GM11168 (cell line): Measurements from ENCODE around the gene PITHD1.
"Not testable (repeated sequence)": the region's sequence is repeated elsewhere in the genome, so short reads cannot be mapped to it uniquely, and the experiment has no call there.

Experiments used
- in situ Hi-C: fragments of 300-500 bp; cut with MboI; formaldehyde crosslinking; loops from one replicate; pipeline ENCODE4 v1.12.0; 2022; ENCODE audit warnings: low sequenced_read_pairs; ENCODE audit not compliant: unreplicated experiment

Gene PITHD1, protein sequence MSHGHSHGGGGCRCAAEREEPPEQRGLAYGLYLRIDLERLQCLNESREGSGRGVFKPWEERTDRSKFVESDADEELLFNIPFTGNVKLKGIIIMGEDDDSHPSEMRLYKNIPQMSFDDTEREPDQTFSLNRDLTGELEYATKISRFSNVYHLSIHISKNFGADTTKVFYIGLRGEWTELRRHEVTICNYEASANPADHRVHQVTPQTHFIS

GRCh38 chr1:23777979-23778814 is at the start of gene PITHD1:
PITHD1 (plus strand) TSS chr1:23778418; CDS start chr1:23778516, 98 bp downstream.
- in situ Hi-C loops = no loop called here

DNA sequence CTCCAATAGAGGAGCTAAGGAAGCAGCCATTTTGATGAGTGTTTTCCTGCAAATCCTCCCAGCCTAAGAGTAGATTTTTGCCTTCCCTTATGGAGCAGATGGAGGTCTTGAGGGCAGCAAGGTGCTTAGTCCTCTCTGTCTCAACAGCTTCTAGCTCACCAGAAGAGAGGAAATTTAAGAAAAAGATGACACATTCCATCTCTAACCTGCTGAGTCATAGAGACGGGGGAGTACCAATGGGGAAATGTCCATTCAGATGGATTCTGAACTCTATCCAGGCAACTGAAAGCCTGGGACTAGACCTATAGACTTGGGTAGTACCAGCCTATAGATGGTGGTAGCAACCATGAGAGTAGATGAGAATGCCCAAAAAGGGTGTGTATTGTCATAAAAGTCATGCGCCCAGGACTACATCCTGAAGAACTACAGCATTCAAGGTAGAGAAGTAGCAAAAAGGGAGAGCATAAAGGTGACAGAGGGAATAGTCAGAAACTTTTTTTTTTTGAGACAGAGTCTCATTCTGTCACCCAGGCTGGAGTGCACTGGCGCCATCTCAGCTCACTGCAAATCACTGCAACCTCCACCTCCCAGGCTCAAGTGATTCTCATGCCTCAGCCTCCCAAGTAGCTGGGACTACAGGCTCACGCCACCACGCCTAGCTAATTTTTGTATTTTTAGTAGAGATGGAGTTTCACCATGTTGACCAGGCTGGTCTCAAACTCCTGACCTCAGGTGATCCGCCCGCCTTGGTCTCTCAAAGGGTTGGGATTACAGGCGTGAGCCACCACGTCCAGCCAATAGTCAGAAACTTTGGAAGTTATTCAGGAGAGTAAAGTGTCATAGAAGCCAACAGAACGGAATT is 45.6 kb upstream of the PITHD1 start:
- in situ Hi-C loops = no loop called here

GRCh38 chr1:23733281-23733680 is 44.9 kb upstream of the PITHD1 start:
- in situ Hi-C loops = not testable (repeated sequence)

DNA sequence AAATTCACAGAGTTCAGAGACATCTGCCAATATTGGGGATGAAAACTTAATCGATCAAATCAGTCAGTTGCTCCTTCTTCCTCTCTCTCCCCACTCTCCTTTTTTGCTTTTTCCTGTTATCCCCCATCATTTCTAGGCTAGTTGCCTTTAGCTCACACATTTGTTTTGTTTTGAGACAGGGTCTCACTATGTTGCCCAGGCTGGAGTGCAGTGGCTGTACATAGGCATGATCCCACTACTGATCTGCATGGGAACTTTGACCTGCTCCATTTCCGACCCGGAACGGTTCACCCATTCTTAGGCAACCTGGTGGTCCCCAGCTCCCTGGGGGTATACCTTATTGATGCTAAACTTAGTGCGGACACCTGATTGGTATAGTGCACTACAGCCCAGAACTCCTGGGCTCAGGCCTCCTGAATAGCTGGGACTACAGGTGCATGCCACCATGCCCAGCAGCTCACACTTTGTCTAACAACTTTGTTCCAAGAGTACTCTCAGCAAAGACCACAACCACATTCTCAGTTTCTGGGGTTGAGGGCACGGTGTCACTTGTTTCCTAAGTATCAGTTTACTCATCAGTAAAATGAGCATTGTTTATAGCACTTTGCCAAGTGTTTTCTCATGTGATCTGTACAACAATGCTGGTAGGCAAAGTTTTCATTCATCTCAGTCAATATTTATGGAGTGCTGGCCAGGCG is 41.6 kb upstream of the PITHD1 start:
- in situ Hi-C loops = no loop called here

DNA sequence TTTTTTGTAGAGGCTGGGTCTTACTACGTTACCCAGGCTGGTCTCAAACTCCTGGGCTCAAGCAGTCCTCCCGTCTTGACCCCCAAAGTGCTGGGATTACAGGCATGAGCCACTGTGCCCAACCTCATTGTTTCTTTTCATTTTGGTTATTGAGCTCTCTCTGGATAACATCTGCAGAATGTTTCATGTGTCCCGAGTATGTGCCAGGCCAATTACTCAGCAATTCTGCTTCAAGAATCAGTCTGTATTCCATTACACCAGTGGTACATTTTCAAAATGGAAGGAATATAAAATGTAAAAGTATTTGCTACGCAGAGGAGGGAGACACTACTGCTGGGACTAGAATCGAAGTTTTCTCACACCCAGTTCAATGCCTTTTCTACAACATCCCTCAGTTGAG is 36.6 kb upstream of the PITHD1 start:
- in situ Hi-C loops = no loop called here

DNA sequence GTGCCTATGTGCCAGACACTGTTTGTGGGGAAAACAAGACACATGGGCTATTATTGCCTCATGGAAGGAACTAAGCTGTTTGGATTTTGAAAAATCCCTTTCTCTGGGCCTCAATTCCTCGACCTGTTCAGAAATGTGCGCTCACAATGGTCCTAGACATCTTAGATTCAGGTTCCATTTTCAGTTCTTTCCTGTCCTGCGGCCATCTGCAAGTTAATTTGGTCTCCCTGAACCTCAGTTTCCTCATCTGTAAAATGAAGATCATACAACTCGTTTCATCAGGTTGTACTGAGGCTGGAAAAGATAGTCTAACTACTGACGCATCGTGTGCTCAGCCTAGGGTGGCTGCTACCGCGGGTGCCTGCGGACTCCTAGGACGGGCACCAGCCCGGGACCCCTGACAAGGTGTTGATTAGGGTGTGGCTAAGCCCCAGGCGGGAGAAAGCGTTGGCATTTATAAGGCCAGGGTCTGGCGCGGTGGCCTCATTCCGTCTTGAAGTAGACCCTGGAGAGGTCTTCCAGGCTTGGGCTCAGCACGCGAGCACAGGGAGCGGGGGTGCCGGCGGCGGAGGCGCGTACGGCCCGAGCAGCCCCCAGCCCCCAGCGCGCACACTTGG is 35.4 kb upstream of the PITHD1 start:
- in situ Hi-C loops = no loop called here

DNA sequence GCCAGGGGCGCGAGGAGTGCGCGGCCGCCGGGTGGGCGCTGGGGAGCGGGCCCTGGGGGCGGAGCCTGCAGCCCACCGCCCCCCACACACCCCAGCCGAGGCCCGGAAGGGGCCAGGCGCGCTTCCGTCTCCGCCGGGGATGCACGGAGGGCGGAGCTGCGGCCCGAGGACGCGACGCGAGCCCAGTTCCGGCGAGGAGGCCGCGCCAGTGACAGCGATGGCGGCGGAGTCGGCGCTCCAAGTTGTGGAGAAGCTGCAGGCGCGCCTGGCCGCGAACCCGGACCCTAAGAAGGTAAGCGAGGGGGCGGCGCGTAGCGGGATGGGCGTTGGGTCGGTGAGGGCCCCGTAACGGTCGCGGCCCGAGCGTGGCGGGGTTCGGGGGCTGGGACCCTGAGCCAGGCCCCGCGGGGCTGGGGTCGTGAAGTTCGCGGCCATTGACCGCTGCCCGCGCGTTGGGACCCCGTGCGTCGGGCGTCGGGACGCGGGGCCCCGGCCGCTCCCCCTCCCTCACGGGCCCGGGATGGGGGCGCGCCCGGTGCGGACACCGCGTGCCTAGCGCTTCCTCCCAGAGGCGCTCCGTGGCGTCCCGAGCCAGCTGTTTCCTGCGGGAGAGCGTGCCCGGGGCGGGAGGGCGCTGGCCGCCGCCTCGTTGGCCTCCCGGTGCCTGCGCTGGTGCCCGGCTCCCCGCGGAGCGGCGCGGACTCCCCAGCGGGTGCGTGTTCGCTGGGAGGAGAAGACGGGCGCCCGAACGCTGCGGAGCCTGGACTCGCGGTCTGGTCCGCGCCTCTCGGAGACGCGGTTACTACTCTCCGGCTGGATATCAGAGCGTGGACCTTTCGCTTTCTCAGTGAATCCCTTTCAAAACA is 34.7 kb upstream of the PITHD1 start, which contains the start of gene ELOA:
Gene ELOA (plus strand): TSS at position 185 of the 866 bp plus-strand sequence. CDS start 33 bp downstream, at position 218.
- in situ Hi-C loops = no loop called here

- in situ Hi-C loops = no loop called here
These were observed 32.7 kb upstream of the PITHD1 start for GRCh38 chr1:23745515-23745914.

- in situ Hi-C loops = no loop called here
These were observed 30.2 kb upstream of the PITHD1 start for GRCh38 chr1:23748016-23748415.

GRCh38 chr1:23751050-23751814 is 27.0 kb upstream of the PITHD1 start:
- in situ Hi-C loops = loop anchor here (10.0 kb wide), 2 partner anchors 56 to 206 kb away; partner anchors contain the start of gene RPL11

- in situ Hi-C loops = loop anchor here (10.0 kb wide), 2 partner anchors 57 to 207 kb away; partner anchors contain the start of gene RPL11
These were observed 26.4 kb upstream of the PITHD1 start for GRCh38 chr1:23751815-23752200.

GRCh38 chr1:23752909-23753308 is 25.3 kb upstream of the PITHD1 start:
- in situ Hi-C loops = loop anchor here (10.0 kb wide), 2 partner anchors 58 to 208 kb away; partner anchors contain the start of gene RPL11

DNA sequence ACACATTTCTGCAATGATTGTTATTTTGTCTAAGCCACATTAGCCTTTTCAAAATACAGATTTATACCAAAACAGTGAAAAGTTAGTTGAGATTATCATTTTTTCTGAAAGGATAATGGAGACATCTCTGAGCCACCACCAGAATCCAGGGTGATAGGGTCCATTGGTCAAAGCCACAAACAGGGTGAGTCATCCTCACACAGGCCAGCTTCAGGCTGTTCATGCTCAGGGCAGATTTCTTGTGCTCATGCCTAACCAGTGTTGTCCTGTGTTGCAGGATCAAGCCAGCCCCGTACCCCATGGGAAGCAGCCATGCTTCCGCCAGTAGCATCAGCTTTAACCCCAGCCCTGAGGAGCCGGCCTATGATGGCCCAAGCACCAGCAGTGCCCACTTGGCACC is 21.5 kb upstream of the PITHD1 start:
- in situ Hi-C loops = loop anchor here (10.0 kb wide), 2 partner anchors 62 to 212 kb away; partner anchors contain the start of gene RPL11

DNA sequence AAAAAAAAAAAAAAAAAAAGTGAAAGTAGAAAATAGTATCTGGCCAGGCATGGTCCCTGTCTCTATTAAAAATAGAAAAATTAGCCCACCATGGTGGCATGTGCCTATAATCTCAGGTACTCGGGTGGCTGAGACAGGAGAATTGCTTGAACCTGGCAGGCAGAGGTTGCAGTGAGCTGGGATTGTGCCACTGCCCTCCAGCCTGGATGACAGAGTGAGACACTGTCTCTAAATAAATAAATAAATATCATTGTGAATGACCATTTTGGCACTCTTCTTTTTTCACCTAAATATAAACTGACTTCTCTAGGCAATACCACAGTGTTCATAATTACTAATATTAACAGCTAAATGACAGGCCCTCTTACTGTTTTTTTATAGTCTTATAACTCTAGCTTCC is 20.4 kb upstream of the PITHD1 start:
- in situ Hi-C loops = loop anchor here (10.0 kb wide), 2 partner anchors 63 to 213 kb away; partner anchors contain the start of gene RPL11

DNA sequence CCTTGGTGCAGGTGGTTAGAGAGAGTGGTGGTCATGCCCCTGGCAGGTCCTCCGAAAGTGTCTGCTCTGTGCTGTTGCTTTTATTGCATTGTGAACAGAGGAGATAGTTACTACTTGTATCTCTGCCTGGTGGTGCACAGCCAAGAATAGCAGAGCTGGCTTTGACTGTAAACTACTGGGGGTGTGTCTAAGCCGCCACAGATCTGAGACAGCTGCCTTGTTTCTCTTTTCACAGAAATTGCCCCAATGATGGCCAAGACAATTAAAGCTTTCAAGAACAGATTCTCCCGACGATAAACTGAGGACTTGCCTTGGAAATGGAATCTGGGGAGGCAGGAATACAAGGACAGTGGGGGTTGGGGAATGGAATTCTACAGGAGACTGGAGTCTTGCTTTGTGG is 18.9 kb upstream of the PITHD1 start:
- in situ Hi-C loops = loop anchor here (10.0 kb wide), 2 partner anchors 64 to 214 kb away; partner anchors contain the start of gene RPL11

DNA sequence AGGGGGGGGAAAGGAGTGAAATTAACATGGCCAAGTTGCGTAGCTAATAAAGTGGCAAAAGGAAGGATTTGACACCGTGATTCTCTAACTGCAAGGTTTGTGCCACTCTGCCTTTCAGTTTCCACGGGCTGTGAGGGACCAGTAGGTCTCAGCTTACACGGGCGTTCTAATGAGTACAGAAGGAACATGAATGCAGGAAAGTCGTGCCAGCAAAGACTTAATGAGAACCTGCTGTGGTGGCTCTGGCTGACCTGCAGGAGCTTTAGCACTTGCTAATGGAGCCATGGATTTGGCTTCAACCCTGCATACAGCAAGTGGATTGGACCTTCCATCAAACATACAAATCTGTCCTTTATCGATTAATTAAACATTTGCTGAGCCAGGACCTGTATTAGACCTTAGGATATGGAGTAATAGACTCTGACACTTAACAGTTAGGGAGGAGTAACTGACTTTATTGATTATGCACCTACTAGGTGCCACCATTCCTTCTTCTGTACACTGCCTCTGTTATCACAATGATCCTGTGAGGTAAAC is 15.1 kb upstream of the PITHD1 start:
- in situ Hi-C loops = no loop called here

DNA sequence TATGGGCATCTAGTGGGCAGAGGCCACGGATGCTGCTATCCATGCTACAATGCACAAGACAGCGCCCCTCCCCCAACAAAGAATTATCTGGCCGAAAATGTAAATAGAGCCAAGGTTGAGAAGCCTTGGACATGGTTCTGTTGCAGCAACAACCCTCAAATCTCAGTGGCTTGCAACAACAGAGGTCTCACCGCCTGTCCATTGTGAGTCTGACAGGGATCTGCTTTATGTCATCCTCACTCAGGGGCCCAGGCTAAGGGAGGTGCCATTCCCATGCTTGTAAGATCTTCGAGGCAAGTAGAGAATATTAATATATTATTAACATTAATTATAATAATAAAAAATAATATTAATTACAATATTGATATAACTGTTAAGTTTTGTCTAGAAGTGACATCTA is 9.5 kb upstream of the PITHD1 start:
- in situ Hi-C loops = no loop called here
